Mucosa of rectum (tissue), 2 donors: ENCODE results near the gene IGFL1.
"Not testable (repeated sequence)": the region's sequence is repeated elsewhere in the genome, so short reads cannot be mapped to it uniquely, and the experiment has no call there.

Source experiments
- H3K27ac ChIP-seq, 2 donors: one replicate each; pipeline ENCODE4 v1.7.0; 2013; ENCODE audit warnings: inconsistent platforms in 2 of 2, low read depth in 2 of 2, low read length in 2 of 2
- H3K27me3 ChIP-seq, 2 donors: one replicate each; pipeline ENCODE4 v1.7.0; 2013; ENCODE audit warnings: low read length in 2 of 2; ENCODE audit not compliant: control insufficient read depth in 2 of 2, insufficient read depth in 2 of 2
- H3K36me3 ChIP-seq, 2 donors: one replicate each; pipeline ENCODE4 v1.7.0; 2013; ENCODE audit warnings: low read length in 2 of 2; ENCODE audit not compliant: control insufficient read depth in 2 of 2, insufficient read depth in 2 of 2
- H3K4me1 ChIP-seq, 2 donors: one replicate each; pipeline ENCODE4 v1.7.0; 2013; ENCODE audit warnings: low read length in 2 of 2, mild to moderate bottlenecking in 1 of 2; ENCODE audit not compliant: control insufficient read depth in 2 of 2, insufficient read depth in 2 of 2
- H3K4me3 ChIP-seq, 2 donors: one replicate each; pipeline ENCODE4 v1.7.0; 2013; ENCODE audit warnings: low read length in 2 of 2
- H3K9ac ChIP-seq, 2 donors: one replicate each; pipeline ENCODE4 v1.7.0; 2013; ENCODE audit warnings: low read length in 2 of 2, low read depth in 1 of 2, mild to moderate bottlenecking in 1 of 2
- H3K9me3 ChIP-seq, 2 donors: one replicate each; pipeline ENCODE4 v1.7.0; 2013; ENCODE audit warnings: low read length in 2 of 2; ENCODE audit not compliant: control insufficient read depth in 2 of 2
- donor health status: healthy.
- donor health status: Normal muscosa, but diverticular disease.

Gene IGFL1

DNA sequence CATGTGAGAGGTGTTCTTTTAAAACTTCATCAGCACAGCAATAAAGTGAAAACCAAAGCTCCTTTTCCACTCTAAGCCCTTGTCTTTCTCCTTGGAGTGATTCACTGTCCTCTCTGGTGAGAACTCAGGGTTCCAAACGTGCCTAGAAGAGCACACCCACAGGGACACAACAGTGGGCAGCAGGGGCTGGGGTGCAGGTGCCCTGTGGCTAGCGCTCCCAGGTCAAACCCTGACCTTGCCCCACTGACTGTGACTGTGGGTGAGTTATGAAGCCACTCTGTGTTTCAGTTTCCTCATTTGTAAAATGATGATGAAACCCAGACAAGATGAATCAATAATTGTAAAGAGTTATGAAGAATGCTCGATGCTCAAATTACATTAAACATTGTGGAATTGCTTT, 37.6 kb upstream of the IGFL1 start:
- no peaks in the 10 kb centered on the region for H3K9me3 ChIP-seq
- no peak overlapping the region for H3K27ac ChIP-seq
- H3K27me3 ChIP-seq, result peaks cover 13 to 15% of the 10 kb centered on the region in 2 donors

DNA sequence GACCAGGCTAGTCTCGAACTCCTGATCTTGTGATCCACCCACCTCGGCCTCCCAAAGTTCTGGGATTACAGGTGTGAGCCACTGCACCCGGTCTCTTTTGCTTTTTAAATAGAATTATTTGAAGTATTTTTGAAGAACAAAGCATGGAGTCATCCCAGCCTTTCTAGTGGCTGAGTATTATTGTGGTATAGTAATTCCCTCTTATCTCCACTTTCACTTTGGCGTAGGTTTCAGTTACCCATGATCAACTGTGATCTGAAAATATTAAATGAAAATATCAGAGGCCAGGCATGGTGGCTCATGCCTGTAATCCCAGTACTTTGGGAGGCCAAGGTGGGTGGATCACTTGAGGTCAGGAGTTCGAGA, 36.9 kb upstream of the IGFL1 start:
- H3K4me1 ChIP-seq, H3K27ac ChIP-seq, H3K9me3 ChIP-seq, H3K4me3 ChIP-seq, H3K9ac ChIP-seq, H3K36me3 ChIP-seq: not testable (repeated sequence)
- H3K27me3 ChIP-seq, result peaks cover 16 to 18% of the 10 kb centered on the region in 2 donors

More for the DNA sequence above, 37.6 kb upstream of the IGFL1 start:
- Histone ChIP-seq H3K4me3 (no peak overlapping the region), H3K4me1 (no peaks in the 10 kb centered on the region), H3K9ac (no peak overlapping the region), H3K36me3 (no peaks in the 10 kb centered on the region)

DNA sequence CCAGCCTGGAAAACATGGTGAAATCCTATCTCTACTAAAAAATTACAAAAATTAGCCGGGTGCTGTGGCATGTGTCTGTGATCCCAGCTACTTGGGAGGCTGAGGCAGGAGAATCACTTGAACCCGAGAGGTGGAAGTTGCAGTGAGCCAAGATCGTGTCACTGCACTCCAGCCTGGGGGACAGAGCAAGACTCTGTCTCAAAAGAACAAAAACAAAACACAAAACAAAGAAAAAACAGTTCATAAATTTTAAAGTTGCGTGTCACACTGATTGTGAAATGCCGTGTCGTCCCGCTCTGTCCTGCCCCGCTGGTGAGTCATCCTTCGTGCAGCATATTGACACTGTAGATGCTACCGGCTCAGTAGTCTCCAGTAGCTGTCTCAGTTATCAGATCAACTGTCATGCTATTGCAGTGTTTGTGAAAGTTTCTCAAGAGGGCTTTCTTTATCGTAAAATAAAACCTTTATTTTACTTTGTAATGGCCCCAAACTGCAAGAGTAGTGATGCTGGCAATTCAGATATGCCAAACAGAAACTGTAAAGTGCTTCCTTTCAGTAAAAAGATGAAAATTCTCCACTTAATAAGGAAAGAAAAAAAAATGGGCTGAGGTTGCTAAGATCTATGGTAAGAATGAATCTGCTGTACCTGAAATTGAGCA, 36.4 kb upstream of the IGFL1 start:
- H3K9ac ChIP-seq, result no peak overlapping the region

GRCh38 chr19:46193678-46194077, 35.9 kb upstream of the IGFL1 start:
- Histone ChIP-seq H3K27me3 (peaks cover 9 to 14% of the 10 kb centered on the region in 2 donors), H3K36me3 (no peaks in the 10 kb centered on the region), H3K4me1 (no peaks in the 10 kb centered on the region), H3K9ac (no peak overlapping the region), H3K27ac (no peak overlapping the region), H3K4me3 (no peak overlapping the region), H3K9me3 (no peaks in the 10 kb centered on the region)

More for the DNA sequence above, 36.4 kb upstream of the IGFL1 start:
- no peak overlapping the region for H3K27ac ChIP-seq
- no peaks in the 10 kb centered on the region for H3K4me1 ChIP-seq
- peaks cover 15 to 18% of the 10 kb centered on the region in 2 donors for H3K27me3 ChIP-seq
- no peaks in the 10 kb centered on the region for H3K9me3 ChIP-seq
- H3K4me3 ChIP-seq, result no peak overlapping the region
- no peaks in the 10 kb centered on the region for H3K36me3 ChIP-seq

GRCh38 chr19:46195104-46195503, 34.4 kb upstream of the IGFL1 start:
- H3K36me3 ChIP-seq, result no peaks in the 10 kb centered on the region
- H3K27ac ChIP-seq, result no peak overlapping the region
- H3K9me3 ChIP-seq, result no peaks in the 10 kb centered on the region
- H3K9ac ChIP-seq, result no peak overlapping the region
- peaks cover 3 to 11% of the 10 kb centered on the region in 2 donors for H3K27me3 ChIP-seq
- no peaks in the 10 kb centered on the region for H3K4me1 ChIP-seq
- H3K4me3 ChIP-seq, result no peak overlapping the region

DNA sequence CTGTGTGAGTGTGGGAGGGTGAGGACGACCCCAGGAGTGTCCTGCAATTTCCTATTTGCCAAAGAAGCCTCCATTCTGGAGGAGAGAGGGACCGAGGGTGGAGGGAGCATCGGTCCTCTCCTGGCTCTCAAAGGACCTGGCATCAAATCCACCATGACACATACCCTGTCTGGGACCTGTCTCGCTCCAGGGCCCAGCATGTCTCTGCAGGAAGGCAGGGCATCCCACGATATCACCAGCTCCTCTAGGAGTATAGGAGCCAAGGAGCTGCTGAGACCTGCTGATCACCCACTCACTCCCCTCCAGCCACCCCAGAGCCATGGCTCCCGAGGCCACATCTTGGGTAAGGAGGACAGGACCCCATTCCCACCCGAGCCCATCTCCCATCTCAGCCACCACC, 33.6 kb upstream of the IGFL1 start:
- H3K27ac ChIP-seq, H3K4me1 ChIP-seq, H3K9ac ChIP-seq, H3K36me3 ChIP-seq, H3K9me3 ChIP-seq, H3K4me3 ChIP-seq: not testable (repeated sequence)
- H3K27me3 ChIP-seq, result peaks cover 3 to 11% of the 10 kb centered on the region in 2 donors

GRCh38 chr19:46196410-46197124, 33.0 kb upstream of the IGFL1 start:
- Histone ChIP-seq H3K4me1 (no peaks in the 10 kb centered on the region), H3K9me3 (no peaks in the 10 kb centered on the region), H3K9ac (no peak overlapping the region), H3K27ac (no peak overlapping the region), H3K36me3 (no peaks in the 10 kb centered on the region), H3K27me3 (peaks cover 3 to 11% of the 10 kb centered on the region in 2 donors), H3K4me3 (no peak overlapping the region)

GRCh38 chr19:46197314-46198070, 32.0 kb upstream of the IGFL1 start:
- Histone ChIP-seq H3K4me1 (no peaks in the 10 kb centered on the region), H3K4me3 (no peak overlapping the region), H3K27ac (no peak overlapping the region), H3K27me3 (peaks cover 3 to 8% of the 10 kb centered on the region in 2 donors), H3K9me3 (no peaks in the 10 kb centered on the region), H3K9ac (no peak overlapping the region), H3K36me3 (no peaks in the 10 kb centered on the region)

GRCh38 chr19:46198756-46199155, 30.8 kb upstream of the IGFL1 start:
- H3K36me3 ChIP-seq, result no peaks in the 10 kb centered on the region
- H3K27me3 ChIP-seq, result peaks cover 3 to 7% of the 10 kb centered on the region in 2 donors
- no peak overlapping the region for H3K4me3 ChIP-seq
- H3K9me3 ChIP-seq, result no peaks in the 10 kb centered on the region
- no peak overlapping the region for H3K9ac ChIP-seq
- H3K27ac ChIP-seq, result no peak overlapping the region
- no peaks in the 10 kb centered on the region for H3K4me1 ChIP-seq
